IMR-90 (cell line): ENCODE results near the gene ANKK1. TPM values are rescaled to one million over a fixed set of nuclear protein-coding genes. Genes with fewer than 3 reads are reported as not detected.

Experiments used
- ATAC-seq: fragments of 200-7000 bp; cut with Tn5 transposase; 2 replicates; pipeline ENCODE4 v1.9.1; 2020; ENCODE audit warnings: low read depth, mild to moderate bottlenecking, moderate library complexity
- BruUV-seq: library from RNA; stranded (reverse); fragments of 400-500 nt; replicated peaks from 2 replicates; lab custom pipeline; 2021; lab: Mats Ljungman, UMichigan
- CTCF ChIA-PET: fragments of 300-600 bp; formaldehyde crosslinking; extraction: SDS; loops from one replicate; lab custom pipeline; 2021; ENCODE audit warnings: antibody characterized with exemption; lab: Yijun Ruan, JAX
- POLR2A ChIA-PET: fragments of 300-600 bp; sonication (Branson Sonifier 250); formaldehyde crosslinking; loops from one replicate; lab custom pipeline; 2022; ENCODE audit warnings: antibody characterized with exemption; ENCODE audit not compliant: unreplicated experiment; lab: Charles Lee
- DNase-seq: peaks from one replicate; pipeline ENCODE4 v3.0.0; 2013
- H2AFZ ChIP-seq: replicated peaks from 2 replicates; pipeline ENCODE3; 2013; ENCODE audit warnings: low read length, mild to moderate bottlenecking; ENCODE audit not compliant: poor library complexity
- H2AK5ac ChIP-seq: 2 replicates; pipeline ENCODE4 v1.6.1; 2013; ENCODE audit warnings: low read depth, low read length, inconsistent platforms
- H2AK9ac ChIP-seq: replicated peaks from 2 replicates; pipeline ENCODE3; 2013; ENCODE audit warnings: mild to moderate bottlenecking, low read depth, low read length, moderate library complexity; ENCODE audit not compliant: poor library complexity
- H2BK120ac ChIP-seq: 2 replicates; pipeline ENCODE4 v1.6.1; 2013; ENCODE audit warnings: low read depth, low read length, inconsistent platforms
- H2BK15ac ChIP-seq: 3 replicates; pipeline ENCODE4 v1.6.1; 2013; ENCODE audit warnings: low read depth, low read length, inconsistent platforms
- H2BK20ac ChIP-seq: 2 replicates; pipeline ENCODE4 v1.6.1; 2013; ENCODE audit warnings: low read depth, mild to moderate bottlenecking, inconsistent platforms, low read length, moderate library complexity
- H2BK5ac ChIP-seq: 2 replicates; pipeline ENCODE4 v1.6.1; 2013; ENCODE audit warnings: mild to moderate bottlenecking, low read depth, low read length, inconsistent platforms; ENCODE audit not compliant: poor library complexity, severe bottlenecking
- H3K14ac ChIP-seq: replicated peaks from 2 replicates; pipeline ENCODE4 v1.6.1; 2013; ENCODE audit warnings: low read depth, low read length, inconsistent platforms
- H3K18ac ChIP-seq: 2 replicates; pipeline ENCODE4 v1.6.1; 2013; ENCODE audit warnings: low read depth, low read length, control low read depth
- H3K23ac ChIP-seq: 2 replicates; pipeline ENCODE4 v1.6.1; 2013; ENCODE audit warnings: low read depth, low read length, inconsistent platforms
- H3K27ac ChIP-seq: 2 replicates; pipeline ENCODE4 v1.5.1; 2013; ENCODE audit warnings: mild to moderate bottlenecking, control low read depth, low read length; ENCODE audit not compliant: insufficient read depth
- H3K27me3 ChIP-seq: 2 replicates; pipeline ENCODE4 v1.6.1; 2013; ENCODE audit warnings: low read length; ENCODE audit not compliant: control insufficient read depth, insufficient read depth
- H3K36me3 ChIP-seq: 2 replicates; pipeline ENCODE4 v1.6.1; 2013; ENCODE audit warnings: low read length, mixed read lengths; ENCODE audit not compliant: control insufficient read depth, insufficient read depth
- H3K4ac ChIP-seq: 2 replicates; pipeline ENCODE4 v1.6.1; 2013; ENCODE audit warnings: low read depth, low read length, inconsistent platforms
- H3K4me1 ChIP-seq: 2 replicates; pipeline ENCODE4 v1.6.1; 2013; ENCODE audit warnings: low read length, mixed read lengths; ENCODE audit not compliant: control insufficient read depth, insufficient read depth
- H3K4me2 ChIP-seq: 2 replicates; pipeline ENCODE4 v1.6.1; 2013; ENCODE audit warnings: low read depth, mild to moderate bottlenecking, control low read depth, low read length, moderate library complexity
- H3K4me3 ChIP-seq: 2 replicates; pipeline ENCODE4 v1.5.1; 2013; ENCODE audit warnings: low read depth, mild to moderate bottlenecking, control low read depth, low read length, moderate library complexity; ENCODE audit not compliant: insufficient read depth
- H3K56ac ChIP-seq: 2 replicates; pipeline ENCODE4 v1.6.1; 2013; ENCODE audit warnings: low read length, inconsistent platforms; ENCODE audit not compliant: insufficient read depth; ENCODE audit errors: extremely low read depth
- H3K79me1 ChIP-seq, 2 experiments: 2 replicates each; pipeline ENCODE4 v1.6.1; 2013; ENCODE audit warnings: low read length in 2 of 2, inconsistent platforms in 1 of 2, low read depth in 1 of 2
- H3K9ac ChIP-seq: 2 replicates; pipeline ENCODE4 v1.6.1; 2013; ENCODE audit warnings: low read depth, low read length, control low read depth
- H3K9me1 ChIP-seq: 2 replicates; pipeline ENCODE4 v1.6.1; 2013; ENCODE audit warnings: low read length, inconsistent platforms; ENCODE audit not compliant: insufficient read depth
- H3K9me3 ChIP-seq: 2 replicates; pipeline ENCODE4 v1.6.1; 2013; ENCODE audit warnings: low read length; ENCODE audit not compliant: control insufficient read depth, insufficient read depth
- H4K20me1 ChIP-seq: 2 replicates; pipeline ENCODE4 v1.6.1; 2013; ENCODE audit warnings: low read length, inconsistent platforms; ENCODE audit not compliant: insufficient read depth
- H4K5ac ChIP-seq: 2 replicates; pipeline ENCODE4 v1.6.1; 2013; ENCODE audit warnings: mild to moderate bottlenecking, low read depth, low read length, control low read depth
- H4K8ac ChIP-seq, 2 experiments: 2 replicates each; pipeline ENCODE4 v1.6.1; 2013; ENCODE audit warnings: low read depth in 2 of 2, low read length in 2 of 2, control low read depth in 1 of 2, inconsistent platforms in 1 of 2
- H4K91ac ChIP-seq: 2 replicates; pipeline ENCODE4 v1.6.1; 2013; ENCODE audit warnings: low read depth, low read length, inconsistent platforms; ENCODE audit not compliant: insufficient read depth
- RFX5 ChIP-seq: IDR thresholded peaks from 2 replicates; pipeline ENCODE4 v1.8.0; 2012; ENCODE audit warnings: low read depth, mild to moderate bottlenecking, low read length, moderate library complexity
- WGBS, 2 experiments: methylation state at CpG; one replicate each; pipeline versions ENCODE4 v1.1.5 to v1.1.7; 2013; ENCODE audit warnings: missing lambda C conversion rate in 2 of 2; ENCODE audit not compliant: insufficient read length in 1 of 2; ENCODE audit errors: extremely low coverage in 2 of 2; 5-methylcytosine and 5-hydroxymethylcytosine counted together
- dilution Hi-C: fragments of 300-500 bp; cut with HindIII; formaldehyde crosslinking; loops from one replicate; pipeline ENCODE4 v1.14.3; 2018; ENCODE audit warnings: low sequenced_read_pairs; ENCODE audit not compliant: unreplicated experiment
- in situ Hi-C: fragments of 300-500 bp; cut with MboI; formaldehyde crosslinking; loops from 3 replicates; pipeline ENCODE4 v1.14.3; 2019; ENCODE audit warnings: low sequenced_read_pairs, inconsistent platforms, mixed read lengths
- intact Hi-C: fragments of 100-400 bp; cut with micrococcal nuclease; formaldehyde crosslinking; loops from 2 replicates; pipeline ENCODE4 v1.10.0; 2022
- polyA plus RNA-seq, 3 experiments: library from polyadenylated mRNA; depleted of rRNA; stranded (reverse); fragments of >200 nt; gene quantifications; 2 replicates each; pipeline ENCODE4 v1.2.3, GENCODE V29; 2012; ENCODE audit warnings: low replicate concordance in 1 of 3
- total RNA-seq: library from RNA; depleted of rRNA; stranded (reverse); fragments of >200 nt; gene quantifications from 2 replicates; pipeline ENCODE4 v1.2.3, GENCODE V29; 2012
- TF ChIP-seq, protein P1 (sequence below): conservative IDR thresholded peaks from 2 replicates; pipeline ENCODE4 v1.5.1; 2012; ENCODE audit warnings: mild to moderate bottlenecking, low read depth, low read length, improper control_type of control experiment

The ANKK1 gene
- total and polyA plus RNA-seq, 2 of the 4 experiments (the other 2 are of a cell fraction): not detected

GRCh38 chr11:113345978-113346377, 41.6 kb upstream of the ANKK1 start:
- no peak overlapping the region for H3K4ac ChIP-seq
- peak overlapping the region; percentile 26; the same call in 1 of the 2 replicates for H3K27ac ChIP-seq
- H3K4me1 ChIP-seq: peaks cover 14% of the 10 kb centered on the region; the same call in 1 of the 2 replicates
- H3K4me3 ChIP-seq: no peak overlapping the region
- intact Hi-C loops (no loop called here), in situ Hi-C loops (no loop called here), dilution Hi-C loops (no loop called here)
- peak overlapping the region; percentile 66 for H2AFZ ChIP-seq
- ChIA-PET CTCF (interaction anchor here (0.7 to 1.9 kb wide), 2 partner anchors 10 to 241 kb away, joined by 3 to 5 read pairs; no protein-coding TSS in a partner anchor), POLR2A (no interaction called here)
- H4K91ac ChIP-seq: no peak overlapping the region
- H3K9ac ChIP-seq: no peak overlapping the region
- peaks cover 10% of the 10 kb centered on the region; the same call in 1 of the 2 replicates for H3K36me3 ChIP-seq
- TF ChIP-seq, protein P1, sequence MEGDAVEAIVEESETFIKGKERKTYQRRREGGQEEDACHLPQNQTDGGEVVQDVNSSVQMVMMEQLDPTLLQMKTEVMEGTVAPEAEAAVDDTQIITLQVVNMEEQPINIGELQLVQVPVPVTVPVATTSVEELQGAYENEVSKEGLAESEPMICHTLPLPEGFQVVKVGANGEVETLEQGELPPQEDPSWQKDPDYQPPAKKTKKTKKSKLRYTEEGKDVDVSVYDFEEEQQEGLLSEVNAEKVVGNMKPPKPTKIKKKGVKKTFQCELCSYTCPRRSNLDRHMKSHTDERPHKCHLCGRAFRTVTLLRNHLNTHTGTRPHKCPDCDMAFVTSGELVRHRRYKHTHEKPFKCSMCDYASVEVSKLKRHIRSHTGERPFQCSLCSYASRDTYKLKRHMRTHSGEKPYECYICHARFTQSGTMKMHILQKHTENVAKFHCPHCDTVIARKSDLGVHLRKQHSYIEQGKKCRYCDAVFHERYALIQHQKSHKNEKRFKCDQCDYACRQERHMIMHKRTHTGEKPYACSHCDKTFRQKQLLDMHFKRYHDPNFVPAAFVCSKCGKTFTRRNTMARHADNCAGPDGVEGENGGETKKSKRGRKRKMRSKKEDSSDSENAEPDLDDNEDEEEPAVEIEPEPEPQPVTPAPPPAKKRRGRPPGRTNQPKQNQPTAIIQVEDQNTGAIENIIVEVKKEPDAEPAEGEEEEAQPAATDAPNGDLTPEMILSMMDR: 0 out of 2 replicates have a peak, but pooled peaks have one; percentile 11
- TF ChIP-seq RFX5: no peak
- no peaks in the 10 kb centered on the region for H3K9me3 ChIP-seq
- no peaks in the 10 kb centered on the region for H3K27me3 ChIP-seq
- BruUV-seq: no TSS peak
- ATAC-seq (peak; percentile 88), DNase-seq (peak; percentile 73)
- no peak overlapping the region for H4K5ac ChIP-seq
- no peak overlapping the region for H2BK120ac ChIP-seq
- H2AK5ac ChIP-seq: no peak overlapping the region
- no peaks in the 10 kb centered on the region for H3K79me1 ChIP-seq
- no peak overlapping the region for H2AK9ac ChIP-seq
- H3K4me2 ChIP-seq: peak overlapping the region; percentile 44
- no peak overlapping the region for H4K8ac ChIP-seq
- peaks cover 9% of the 10 kb centered on the region; the same call in 1 of the 2 replicates for H3K9me1 ChIP-seq
- no peak overlapping the region for H2BK20ac ChIP-seq
- no peaks in the 10 kb centered on the region for H4K20me1 ChIP-seq
- WGBS, 2 experiments: no CpG with 5 or more reads among the region's 8 CpGs
- H3K18ac ChIP-seq: no peak overlapping the region
- no peak overlapping the region for H3K56ac ChIP-seq
- H2BK5ac ChIP-seq: no peak overlapping the region
- no peak overlapping the region for H3K23ac ChIP-seq
- no peak overlapping the region for H2BK15ac ChIP-seq
- no peak overlapping the region for H3K14ac ChIP-seq
